ENCODE data around the gene ALX3. TPM values are rescaled to one million over a fixed set of nuclear protein-coding genes. Genes with fewer than 3 reads are reported as not detected.

Gene ALX3
- polyA plus RNA-seq, 4 donors: 0.09 TPM; not detected in 3

- Histone ChIP-seq H3K27ac (ENCODE audit: low read depth in 1 of 3, low read length in 2 of 3) (no peak overlapping the region), H3K36me3 (ENCODE audit: control insufficient read depth in 3 of 3, insufficient read depth in 2 of 3, low read depth in 1 of 3, low read length in 3 of 3) (peaks cover 0 to 20% (median 2%) of the 10 kb centered on the region in 3 donors), H3K9me3 (ENCODE audit: control insufficient read depth in 2 of 2, insufficient read depth in 1 of 2, low read depth in 1 of 2, low read length in 1 of 2) (no peaks in the 10 kb centered on the region), H3K4me3 (ENCODE audit: low read depth in 1 of 3, low read length in 3 of 3) (no peak overlapping the region), H3K4me1 (ENCODE audit: control insufficient read depth in 3 of 3, insufficient read depth in 2 of 3, low read depth in 1 of 3, low read length in 2 of 3) (peaks cover 0 to 3% (median 0%) of the 10 kb centered on the region in 3 donors), H3K27me3 (ENCODE audit: control insufficient read depth in 3 of 3, insufficient read depth in 3 of 3, low read length in 3 of 3) (peaks cover 11 to 55% (median 46%) of the 10 kb centered on the region in 3 donors)
- 87 to 94% (median 93%) methylated on average over 5 of the region's 5 CpGs for WGBS, 3 donors
- DNase-seq: no peak
- no peak for FAIRE-seq
These were observed 4.6 kb downstream of the ALX3 start for GRCh38 chr1:110065841-110066240.

DNA sequence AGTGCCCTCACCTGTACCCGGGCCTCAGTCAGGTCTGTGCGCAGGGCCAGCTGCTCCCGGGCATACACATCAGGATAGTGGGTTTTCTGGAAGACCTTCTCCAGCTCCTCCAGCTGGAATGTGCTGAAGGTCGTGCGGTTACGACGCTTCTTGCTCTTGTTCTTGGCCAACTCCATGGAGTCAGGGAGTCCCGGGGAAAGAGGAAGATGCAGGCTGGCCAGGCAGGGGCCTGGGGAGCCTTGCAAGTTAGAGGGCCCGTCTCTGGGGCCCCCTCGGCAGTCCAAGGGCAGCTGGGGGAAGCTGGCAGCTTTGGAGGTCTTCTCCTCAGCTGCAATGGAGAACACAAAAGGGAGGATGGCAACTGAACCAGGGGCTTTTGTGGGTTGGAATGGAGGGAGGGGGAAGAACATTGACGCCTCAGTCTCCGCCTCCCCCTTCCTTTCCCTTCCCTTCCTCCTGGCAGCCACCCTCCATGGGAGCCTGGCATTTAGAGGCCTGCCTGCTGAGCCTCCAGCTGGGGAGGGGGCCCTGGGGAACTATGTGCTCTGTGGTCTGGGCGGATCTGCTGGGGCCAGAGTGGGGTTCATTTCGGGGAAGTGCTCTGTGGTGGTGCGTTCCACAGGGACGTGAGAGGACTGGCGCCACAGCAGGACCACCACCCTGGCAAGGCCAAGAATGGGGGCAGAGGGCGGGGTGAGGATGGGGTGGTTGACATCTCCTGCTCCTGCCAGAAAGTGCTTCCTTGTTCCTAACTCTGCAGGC lies 5.7 kb downstream of the ALX3 start:
- H3K4me1 ChIP-seq (ENCODE audit: control insufficient read depth in 3 of 3, insufficient read depth in 2 of 3, low read depth in 1 of 3, low read length in 2 of 3): peaks cover 0 to 3% (median 0%) of the 10 kb centered on the region in 3 donors
- H3K4me3 ChIP-seq (ENCODE audit: low read depth in 1 of 3, low read length in 3 of 3): no peak overlapping the region
- H3K27me3 ChIP-seq (ENCODE audit: control insufficient read depth in 3 of 3, insufficient read depth in 3 of 3, low read length in 3 of 3): peaks cover 8 to 49% (median 39%) of the 10 kb centered on the region in 3 donors
- WGBS, 3 donors: 85 to 88% (median 87%) methylated on average over 17 to 18 of the region's 18 CpGs
- peaks cover 0 to 30% (median 2%) of the 10 kb centered on the region in 3 donors for H3K36me3 ChIP-seq (ENCODE audit: control insufficient read depth in 3 of 3, insufficient read depth in 2 of 3, low read depth in 1 of 3, low read length in 3 of 3)
- FAIRE-seq: no peak
- no peak overlapping the region for H3K27ac ChIP-seq (ENCODE audit: low read depth in 1 of 3, low read length in 2 of 3)
- no peak for DNase-seq
- no peaks in the 10 kb centered on the region for H3K9me3 ChIP-seq (ENCODE audit: control insufficient read depth in 2 of 2, insufficient read depth in 1 of 2, low read depth in 1 of 2, low read length in 1 of 2)

DNA sequence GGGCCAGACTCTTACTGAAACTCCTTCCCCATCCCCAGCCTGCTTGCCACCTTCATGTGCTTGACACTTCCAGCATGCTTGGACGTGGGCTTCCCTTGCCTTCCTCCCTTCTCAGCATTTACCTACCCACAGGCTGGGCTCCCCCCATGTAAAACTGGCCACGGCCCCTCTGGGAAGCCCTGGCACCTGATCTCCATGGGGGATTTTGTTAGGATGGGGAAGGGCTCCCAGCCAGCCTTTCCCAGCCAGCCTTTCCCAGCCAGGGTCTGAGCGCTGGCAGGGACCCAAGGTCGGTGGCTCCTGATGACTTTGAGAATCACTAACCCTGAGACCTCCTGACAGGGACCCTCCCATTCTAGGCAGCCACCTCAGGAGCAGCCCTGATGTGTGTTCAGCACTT lies 6.7 kb downstream of the ALX3 start:
- FAIRE-seq: no peak
- Histone ChIP-seq H3K9me3 (ENCODE audit: control insufficient read depth in 2 of 2, insufficient read depth in 1 of 2, low read depth in 1 of 2, low read length in 1 of 2) (no peaks in the 10 kb centered on the region), H3K27me3 (ENCODE audit: control insufficient read depth in 3 of 3, insufficient read depth in 3 of 3, low read length in 3 of 3) (peaks cover 8 to 39% (median 31%) of the 10 kb centered on the region in 3 donors), H3K4me1 (ENCODE audit: control insufficient read depth in 3 of 3, insufficient read depth in 2 of 3, low read depth in 1 of 3, low read length in 2 of 3) (peaks cover 0 to 3% (median 0%) of the 10 kb centered on the region in 3 donors), H3K36me3 (ENCODE audit: control insufficient read depth in 3 of 3, insufficient read depth in 2 of 3, low read depth in 1 of 3, low read length in 3 of 3) (peaks cover 0 to 38% (median 2%) of the 10 kb centered on the region in 3 donors), H3K4me3 (ENCODE audit: low read depth in 1 of 3, low read length in 3 of 3) (no peak overlapping the region), H3K27ac (ENCODE audit: low read depth in 1 of 3, low read length in 2 of 3) (no peak overlapping the region)
- no peak for DNase-seq
- 58 to 80% (median 60%) methylated on average over 4 of the region's 4 CpGs for WGBS, 3 donors

DNA sequence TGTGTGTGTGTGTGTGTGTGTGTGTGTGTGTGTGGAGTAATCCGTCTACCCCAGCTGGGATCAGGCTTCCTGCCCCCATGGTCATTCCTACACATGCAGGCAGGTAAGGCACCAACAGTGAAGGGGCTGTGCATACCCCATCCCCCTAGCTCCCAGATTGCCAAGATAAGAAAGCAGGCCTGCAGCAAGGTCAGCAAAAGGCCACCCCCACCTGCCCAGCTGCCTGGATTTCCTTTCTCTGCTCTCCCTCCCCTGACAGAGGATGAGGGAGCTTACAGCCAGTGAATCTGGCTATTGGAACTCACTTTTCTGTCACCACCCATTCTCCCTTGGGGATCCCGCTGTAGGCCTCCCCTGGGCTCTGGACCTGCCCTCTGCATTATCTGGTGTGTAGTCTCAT lies 7.9 kb downstream of the ALX3 start:
- 86 to 96% (median 92%) methylated on average over 2 of the region's 2 CpGs for WGBS, 3 donors
- FAIRE-seq: no peak

GRCh38 chr1:110061341-110061740 lies 9.1 kb downstream of the ALX3 start:
- FAIRE-seq (no peak), DNase-seq (no peak)
- Histone ChIP-seq H3K4me1 (ENCODE audit: control insufficient read depth in 3 of 3, insufficient read depth in 2 of 3, low read depth in 1 of 3, low read length in 2 of 3) (no peaks in the 10 kb centered on the region), H3K36me3 (ENCODE audit: control insufficient read depth in 3 of 3, insufficient read depth in 2 of 3, low read depth in 1 of 3, low read length in 3 of 3) (peaks cover 2 to 60% (median 5%) of the 10 kb centered on the region in 3 donors), H3K9me3 (ENCODE audit: control insufficient read depth in 2 of 2, insufficient read depth in 1 of 2, low read depth in 1 of 2, low read length in 1 of 2) (no peaks in the 10 kb centered on the region), H3K4me3 (ENCODE audit: low read depth in 1 of 3, low read length in 3 of 3) (no peak overlapping the region), H3K27me3 (ENCODE audit: control insufficient read depth in 3 of 3, insufficient read depth in 3 of 3, low read length in 3 of 3) (peaks cover 0 to 15% (median 9%) of the 10 kb centered on the region in 3 donors), H3K27ac (ENCODE audit: low read depth in 1 of 3, low read length in 2 of 3) (no peak overlapping the region)
- 96 to 97% (median 97%) methylated on average over 10 of the region's 10 CpGs for WGBS, 3 donors

More for the DNA sequence above, 7.9 kb downstream of the ALX3 start:
- H3K27me3 ChIP-seq (ENCODE audit: control insufficient read depth in 3 of 3, insufficient read depth in 3 of 3, low read length in 3 of 3): peaks cover 8 to 27% (median 20%) of the 10 kb centered on the region in 3 donors
- H3K9me3 ChIP-seq (ENCODE audit: control insufficient read depth in 2 of 2, insufficient read depth in 1 of 2, low read depth in 1 of 2, low read length in 1 of 2): no peaks in the 10 kb centered on the region
- H3K4me1 ChIP-seq (ENCODE audit: control insufficient read depth in 3 of 3, insufficient read depth in 2 of 3, low read depth in 1 of 3, low read length in 2 of 3): no peaks in the 10 kb centered on the region
- no peak overlapping the region for H3K4me3 ChIP-seq (ENCODE audit: low read depth in 1 of 3, low read length in 3 of 3)
- peaks cover 2 to 48% (median 5%) of the 10 kb centered on the region in 3 donors for H3K36me3 ChIP-seq (ENCODE audit: control insufficient read depth in 3 of 3, insufficient read depth in 2 of 3, low read depth in 1 of 3, low read length in 3 of 3)
- no peak overlapping the region for H3K27ac ChIP-seq (ENCODE audit: low read depth in 1 of 3, low read length in 2 of 3)
- no peak for DNase-seq

- no peak for FAIRE-seq
- 97 to 99% (median 97%) methylated on average over 7 of the region's 7 CpGs for WGBS, 3 donors
These were observed 9.8 kb downstream of the ALX3 start for GRCh38 chr1:110060662-110061060.

DNA sequence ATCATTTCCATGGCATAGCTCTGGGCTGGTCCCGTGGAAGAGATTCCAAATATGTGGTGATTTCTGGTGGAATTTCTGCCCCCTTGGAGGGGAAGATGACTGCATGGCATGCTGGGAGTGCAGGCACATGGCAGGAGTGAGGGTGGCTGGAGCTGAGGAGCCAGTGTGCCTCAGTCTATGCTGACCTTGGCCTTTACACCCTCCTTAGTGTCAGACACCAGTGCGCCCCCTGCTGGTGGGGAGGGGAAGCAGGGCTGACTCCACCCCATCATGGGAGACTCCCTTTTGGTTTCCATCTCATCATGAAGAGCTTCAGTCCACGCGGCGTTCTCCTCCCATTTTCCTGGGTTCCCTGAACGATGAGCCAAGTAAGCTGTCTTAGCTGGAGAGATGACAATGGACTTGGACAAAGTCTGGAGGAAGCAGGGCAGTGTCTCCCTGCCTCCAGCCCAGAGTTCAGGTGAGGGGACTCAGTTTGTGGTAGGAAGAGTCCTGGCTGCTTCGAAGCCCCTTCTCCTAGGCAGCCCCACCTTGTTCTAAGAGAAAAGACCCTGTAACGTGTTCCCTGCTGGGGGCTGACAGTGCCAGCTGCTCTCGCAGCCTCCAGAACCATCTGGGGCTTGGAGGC lies 10.3 kb downstream of the ALX3 start:
- H3K4me1 ChIP-seq (ENCODE audit: control insufficient read depth in 3 of 3, insufficient read depth in 2 of 3, low read depth in 1 of 3, low read length in 2 of 3): peaks cover 0 to 2% (median 0%) of the 10 kb centered on the region in 3 donors
- H3K9me3 ChIP-seq (ENCODE audit: control insufficient read depth in 2 of 2, insufficient read depth in 1 of 2, low read depth in 1 of 2, low read length in 1 of 2): no peaks in the 10 kb centered on the region
- H3K36me3 ChIP-seq (ENCODE audit: control insufficient read depth in 3 of 3, insufficient read depth in 2 of 3, low read depth in 1 of 3, low read length in 3 of 3): peaks cover 4 to 68% (median 7%) of the 10 kb centered on the region in 3 donors
- DNase-seq (peak; percentile 25 to 43), FAIRE-seq (no peak)
- WGBS, 3 donors: 87 to 92% (median 87%) methylated on average over 9 of the region's 9 CpGs
- H3K27ac ChIP-seq (ENCODE audit: low read depth in 1 of 3, low read length in 2 of 3): no peak overlapping the region
- peaks cover 0 to 7% (median 0%) of the 10 kb centered on the region in 3 donors for H3K27me3 ChIP-seq (ENCODE audit: control insufficient read depth in 3 of 3, insufficient read depth in 3 of 3, low read length in 3 of 3)
- H3K4me3 ChIP-seq (ENCODE audit: low read depth in 1 of 3, low read length in 3 of 3): no peak overlapping the region

More at GRCh38 chr1:110060662-110061060, 9.8 kb downstream of the ALX3 start:
- Histone ChIP-seq H3K36me3 (ENCODE audit: control insufficient read depth in 3 of 3, insufficient read depth in 2 of 3, low read depth in 1 of 3, low read length in 3 of 3) (peaks cover 3 to 63% (median 5%) of the 10 kb centered on the region in 3 donors), H3K9me3 (ENCODE audit: control insufficient read depth in 2 of 2, insufficient read depth in 1 of 2, low read depth in 1 of 2, low read length in 1 of 2) (no peaks in the 10 kb centered on the region), H3K27me3 (ENCODE audit: control insufficient read depth in 3 of 3, insufficient read depth in 3 of 3, low read length in 3 of 3) (peaks cover 0 to 9% (median 3%) of the 10 kb centered on the region in 3 donors), H3K4me1 (ENCODE audit: control insufficient read depth in 3 of 3, insufficient read depth in 2 of 3, low read depth in 1 of 3, low read length in 2 of 3) (peaks cover 0 to under 1% (median 0%) of the 10 kb centered on the region in 3 donors), H3K4me3 (ENCODE audit: low read depth in 1 of 3, low read length in 3 of 3) (no peak overlapping the region), H3K27ac (ENCODE audit: low read depth in 1 of 3, low read length in 2 of 3) (no peak overlapping the region)
- no peak for DNase-seq

DNA sequence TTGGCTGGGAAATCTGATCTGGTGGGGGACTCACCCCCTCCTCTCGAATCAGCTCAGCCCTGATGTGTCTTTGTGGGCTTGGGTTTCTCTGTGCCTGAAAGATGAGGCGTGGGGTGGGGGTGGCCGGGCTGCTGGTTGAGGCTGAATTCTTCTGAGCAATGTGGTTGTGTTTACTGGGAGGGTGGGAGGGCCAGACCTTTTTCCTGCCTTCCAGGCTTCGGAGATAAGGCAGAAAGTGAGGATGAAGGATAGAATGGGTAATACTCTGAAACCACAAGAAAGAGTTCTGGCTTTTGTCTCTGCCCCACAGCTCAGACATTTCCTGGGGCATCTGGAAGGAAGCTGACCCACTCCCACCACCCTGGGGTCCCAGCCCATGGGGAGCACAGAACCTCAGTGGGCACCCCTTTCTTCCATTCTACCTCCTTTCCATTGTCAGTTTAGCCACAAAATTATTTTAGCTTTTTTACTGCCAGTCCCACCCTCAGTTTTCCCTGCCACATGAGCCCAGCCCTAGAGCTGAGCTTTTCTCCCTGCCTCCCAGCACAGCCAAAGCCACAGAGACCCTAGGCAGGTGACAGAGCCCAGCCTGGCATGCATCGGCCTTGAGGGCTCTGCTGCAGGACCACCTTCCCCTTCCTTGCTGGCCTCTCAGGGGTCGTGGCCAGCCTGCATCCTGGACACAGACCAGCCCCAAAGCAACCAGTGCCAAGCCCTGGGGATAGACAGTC lies 11.2 kb downstream of the ALX3 start:
- DNase-seq: no peak
- Histone ChIP-seq H3K27ac (ENCODE audit: low read depth in 1 of 3, low read length in 2 of 3) (no peak overlapping the region), H3K27me3 (ENCODE audit: control insufficient read depth in 3 of 3, insufficient read depth in 3 of 3, low read length in 3 of 3) (peaks cover 0 to under 1% (median 0%) of the 10 kb centered on the region in 3 donors), H3K36me3 (ENCODE audit: control insufficient read depth in 3 of 3, insufficient read depth in 2 of 3, low read depth in 1 of 3, low read length in 3 of 3) (peaks cover 4 to 77% (median 10%) of the 10 kb centered on the region in 3 donors), H3K4me1 (ENCODE audit: control insufficient read depth in 3 of 3, insufficient read depth in 2 of 3, low read depth in 1 of 3, low read length in 2 of 3) (peaks cover 0 to 2% (median 0%) of the 10 kb centered on the region in 3 donors), H3K4me3 (ENCODE audit: low read depth in 1 of 3, low read length in 3 of 3) (no peak overlapping the region), H3K9me3 (ENCODE audit: control insufficient read depth in 2 of 2, insufficient read depth in 1 of 2, low read depth in 1 of 2, low read length in 1 of 2) (no peaks in the 10 kb centered on the region)
- WGBS, 3 donors: 84 to 90% (median 86%) methylated on average over 6 of the region's 6 CpGs
- no peak for FAIRE-seq
